Measurements from ENCODE around the gene HDAC9. TPM values are rescaled to one million over a fixed set of nuclear protein-coding genes. Genes with fewer than 3 reads are reported as not detected.

HDAC9 gene
- total and polyA plus RNA-seq, 4 donors, result 2.2 to 41.0 (median 4.1) TPM

DNA sequence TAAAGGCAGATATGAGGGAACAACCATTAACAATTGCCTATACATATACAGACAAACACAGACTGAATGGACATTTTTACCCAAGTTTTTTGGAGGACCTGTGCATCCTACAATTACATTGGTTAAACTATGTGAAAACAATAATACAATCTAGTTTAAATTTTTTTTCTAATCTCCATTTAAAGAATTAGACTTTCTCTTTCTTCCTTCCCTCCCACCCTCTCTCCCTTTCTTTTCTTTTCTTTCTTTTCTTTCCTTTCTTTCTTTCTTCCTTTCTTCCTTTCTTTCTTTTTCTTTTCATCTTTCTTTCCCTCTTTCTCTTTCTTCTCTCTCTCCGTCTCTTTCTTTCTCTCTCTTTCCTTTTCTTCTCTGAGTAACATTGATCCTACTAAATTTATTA, 183.7 kb downstream of the HDAC9 start:
- H3K4me1 ChIP-seq (ENCODE audit: control insufficient read depth in 5 of 5, insufficient read depth in 5 of 5, low read length in 5 of 5), result no peaks in the 10 kb centered on the region
- 92 to 93% methylated on average over 1 of the region's 1 CpG for WGBS, 2 donors
- ATAC-seq (ENCODE audit: insufficient read depth, low FRiP score) (no peak), DNase-seq (no peak)
- no peak overlapping the region for H3K9ac ChIP-seq (ENCODE audit: insufficient read depth in 1 of 2, low read length in 2 of 2)
- no peak overlapping the region for H3K4me3 ChIP-seq
- H3K36me3 ChIP-seq (ENCODE audit: control insufficient read depth in 4 of 4, insufficient read depth in 4 of 4, low read length in 4 of 4), result no peaks in the 10 kb centered on the region
- H3K27me3 ChIP-seq (ENCODE audit: control insufficient read depth in 3 of 3, insufficient read depth in 3 of 3, low read length in 2 of 3), result no peaks in the 10 kb centered on the region
- TF ChIP-seq, protein P1, sequence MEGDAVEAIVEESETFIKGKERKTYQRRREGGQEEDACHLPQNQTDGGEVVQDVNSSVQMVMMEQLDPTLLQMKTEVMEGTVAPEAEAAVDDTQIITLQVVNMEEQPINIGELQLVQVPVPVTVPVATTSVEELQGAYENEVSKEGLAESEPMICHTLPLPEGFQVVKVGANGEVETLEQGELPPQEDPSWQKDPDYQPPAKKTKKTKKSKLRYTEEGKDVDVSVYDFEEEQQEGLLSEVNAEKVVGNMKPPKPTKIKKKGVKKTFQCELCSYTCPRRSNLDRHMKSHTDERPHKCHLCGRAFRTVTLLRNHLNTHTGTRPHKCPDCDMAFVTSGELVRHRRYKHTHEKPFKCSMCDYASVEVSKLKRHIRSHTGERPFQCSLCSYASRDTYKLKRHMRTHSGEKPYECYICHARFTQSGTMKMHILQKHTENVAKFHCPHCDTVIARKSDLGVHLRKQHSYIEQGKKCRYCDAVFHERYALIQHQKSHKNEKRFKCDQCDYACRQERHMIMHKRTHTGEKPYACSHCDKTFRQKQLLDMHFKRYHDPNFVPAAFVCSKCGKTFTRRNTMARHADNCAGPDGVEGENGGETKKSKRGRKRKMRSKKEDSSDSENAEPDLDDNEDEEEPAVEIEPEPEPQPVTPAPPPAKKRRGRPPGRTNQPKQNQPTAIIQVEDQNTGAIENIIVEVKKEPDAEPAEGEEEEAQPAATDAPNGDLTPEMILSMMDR (IDR thresholded peaks at IDR 0.05; ENCODE audit: control extremely low read depth, extremely low read depth), result no peak
- H3K27ac ChIP-seq (ENCODE audit: low read depth in 1 of 2, low read length in 1 of 2), result no peak overlapping the region
- H3K9me3 ChIP-seq (ENCODE audit: control insufficient read depth in 4 of 4, insufficient read depth in 3 of 4, low read length in 3 of 4), result no peaks in the 10 kb centered on the region

DNA sequence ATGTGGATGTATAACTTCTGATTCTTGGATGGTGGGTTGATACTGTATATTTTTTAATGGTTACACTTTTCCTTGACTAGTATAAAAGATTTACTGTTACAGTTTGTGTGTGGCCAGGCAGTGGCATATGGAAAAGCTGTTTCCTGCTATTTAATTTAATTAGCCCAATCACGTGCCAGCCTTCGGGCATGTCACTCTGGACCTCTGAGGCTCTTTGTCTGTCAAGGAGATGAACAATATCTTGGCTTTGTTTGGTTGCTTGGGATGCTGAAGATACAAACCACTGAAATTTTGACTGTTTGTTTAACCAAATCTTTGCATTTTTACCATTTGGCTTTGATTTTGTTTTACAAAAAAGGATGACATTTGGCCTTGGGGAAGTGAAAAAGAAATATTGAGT, 185.0 kb downstream of the HDAC9 start:
- TF ChIP-seq, protein P1 (IDR thresholded peaks at IDR 0.05; ENCODE audit: control extremely low read depth, extremely low read depth), result no peak

DNA sequence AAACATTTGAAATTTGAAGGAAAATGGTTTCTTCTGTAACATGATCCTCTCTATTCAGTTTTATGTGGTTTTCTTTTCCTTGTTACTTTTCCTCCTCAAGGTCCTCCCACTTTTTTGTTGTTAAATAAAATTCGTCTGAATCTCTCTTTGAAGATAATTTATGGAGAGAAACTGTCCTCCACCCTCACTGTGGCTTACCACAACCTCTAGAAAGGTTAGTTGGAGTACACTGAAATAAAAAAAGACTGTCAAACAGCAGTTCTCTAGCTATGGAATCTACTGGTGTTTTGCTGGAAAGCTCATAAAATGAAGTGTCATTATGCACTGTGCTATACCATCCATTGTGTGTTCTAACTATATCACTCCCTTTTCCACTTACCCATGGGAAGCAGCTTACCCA, 189.4 kb downstream of the HDAC9 start:
- Histone ChIP-seq H3K4me1 (ENCODE audit: control insufficient read depth in 5 of 5, insufficient read depth in 5 of 5, low read length in 5 of 5) (no peaks in the 10 kb centered on the region), H3K36me3 (ENCODE audit: control insufficient read depth in 4 of 4, insufficient read depth in 4 of 4, low read length in 4 of 4) (no peaks in the 10 kb centered on the region), H3K9ac (ENCODE audit: insufficient read depth in 1 of 2, low read length in 2 of 2) (no peak overlapping the region), H3K27ac (ENCODE audit: low read depth in 1 of 2, low read length in 1 of 2) (no peak overlapping the region), H3K4me3 (no peak overlapping the region), H3K9me3 (ENCODE audit: control insufficient read depth in 4 of 4, insufficient read depth in 3 of 4, low read length in 3 of 4) (no peaks in the 10 kb centered on the region), H3K27me3 (ENCODE audit: control insufficient read depth in 3 of 3, insufficient read depth in 3 of 3, low read length in 2 of 3) (no peaks in the 10 kb centered on the region)
- DNase-seq (no peak), ATAC-seq (ENCODE audit: insufficient read depth, low FRiP score) (no peak)
- TF ChIP-seq, protein P1 (IDR thresholded peaks at IDR 0.05; ENCODE audit: control extremely low read depth, extremely low read depth), result no peak
- WGBS, 2 donors, result 26 to 35% methylated on average over 1 of the region's 1 CpG

More for the DNA sequence above, 185.0 kb downstream of the HDAC9 start:
- WGBS, 2 donors, result 75 to 77% methylated on average over 2 of the region's 2 CpGs
- no peaks in the 10 kb centered on the region for H3K36me3 ChIP-seq (ENCODE audit: control insufficient read depth in 4 of 4, insufficient read depth in 4 of 4, low read length in 4 of 4)
- no peaks in the 10 kb centered on the region for H3K4me1 ChIP-seq (ENCODE audit: control insufficient read depth in 5 of 5, insufficient read depth in 5 of 5, low read length in 5 of 5)
- DNase-seq (no peak), ATAC-seq (ENCODE audit: insufficient read depth, low FRiP score) (no peak)
- H3K9ac ChIP-seq (ENCODE audit: insufficient read depth in 1 of 2, low read length in 2 of 2), result no peak overlapping the region
- H3K27ac ChIP-seq (ENCODE audit: low read depth in 1 of 2, low read length in 1 of 2), result no peak overlapping the region
- no peaks in the 10 kb centered on the region for H3K27me3 ChIP-seq (ENCODE audit: control insufficient read depth in 3 of 3, insufficient read depth in 3 of 3, low read length in 2 of 3)
- no peaks in the 10 kb centered on the region for H3K9me3 ChIP-seq (ENCODE audit: control insufficient read depth in 4 of 4, insufficient read depth in 3 of 4, low read length in 3 of 4)
- no peak overlapping the region for H3K4me3 ChIP-seq

DNA sequence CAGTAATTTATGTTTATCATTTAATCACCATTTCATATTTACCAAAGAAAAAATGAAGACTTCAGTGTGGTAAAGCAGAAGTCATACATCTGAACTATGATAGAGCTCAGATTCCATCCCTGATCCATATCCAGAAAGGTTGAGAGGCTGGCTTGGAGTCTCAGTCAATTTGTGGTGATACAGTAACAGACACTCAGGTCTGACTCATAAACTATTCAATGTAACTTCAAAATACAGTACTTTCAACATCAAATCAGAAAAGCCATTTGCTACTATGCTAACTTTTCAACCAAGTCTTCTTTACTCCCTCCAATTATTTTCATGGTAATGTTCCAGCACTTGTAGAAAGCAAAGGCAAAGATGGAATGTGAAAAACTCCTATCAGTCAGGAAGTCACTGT, 190.4 kb downstream of the HDAC9 start:
- Histone ChIP-seq H3K4me3 (no peak overlapping the region), H3K36me3 (ENCODE audit: control insufficient read depth in 4 of 4, insufficient read depth in 4 of 4, low read length in 4 of 4) (no peaks in the 10 kb centered on the region), H3K4me1 (ENCODE audit: control insufficient read depth in 5 of 5, insufficient read depth in 5 of 5, low read length in 5 of 5) (no peaks in the 10 kb centered on the region), H3K27ac (ENCODE audit: low read depth in 1 of 2, low read length in 1 of 2) (no peak overlapping the region), H3K9ac (ENCODE audit: insufficient read depth in 1 of 2, low read length in 2 of 2) (no peak overlapping the region), H3K27me3 (ENCODE audit: control insufficient read depth in 3 of 3, insufficient read depth in 3 of 3, low read length in 2 of 3) (no peaks in the 10 kb centered on the region), H3K9me3 (ENCODE audit: control insufficient read depth in 4 of 4, insufficient read depth in 3 of 4, low read length in 3 of 4) (no peaks in the 10 kb centered on the region)
- no peak for DNase-seq
- ATAC-seq (ENCODE audit: insufficient read depth, low FRiP score), result no peak
- TF ChIP-seq, protein P1 (IDR thresholded peaks at IDR 0.05; ENCODE audit: control extremely low read depth, extremely low read depth), result no peak
